Measurements from ENCODE around the gene PLXNA4. TPM values are rescaled to one million over a fixed set of nuclear protein-coding genes. Genes with fewer than 3 reads are reported as not detected.

Gene PLXNA4
- total and polyA plus RNA-seq, 2 experiments from 2014 or later, result 0.08 to 0.80 TPM

DNA sequence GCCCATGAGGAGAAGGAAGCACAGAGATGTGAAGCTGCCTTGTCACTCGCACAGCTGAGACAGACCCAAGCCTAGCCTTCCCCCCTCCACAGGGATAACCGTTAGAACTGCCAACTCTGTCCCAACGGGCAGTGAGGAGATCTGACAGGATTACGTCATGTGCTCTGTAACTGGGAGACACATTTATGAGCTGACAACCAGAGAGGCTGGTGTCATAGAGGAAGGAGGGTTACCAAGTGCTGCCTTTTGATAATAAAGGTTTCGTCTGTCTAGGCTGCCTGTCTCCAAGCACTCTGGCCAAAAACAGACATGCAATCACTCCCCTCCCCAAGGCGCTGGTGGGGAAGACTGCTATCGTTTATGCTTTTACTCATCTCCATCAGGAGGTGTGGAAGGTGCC is 165.9 kb downstream of the PLXNA4 start:
- ATAC-seq (no peak), DNase-seq (ENCODE audit: low spot score) (no peak)
- Mint-ChIP-seq H3K36me3 (ENCODE audit: low read depth) (no peaks in the 10 kb centered on the region; the same call in 2 of the 3 replicates), H3K27ac (no peak overlapping the region), H3K4me3 (no peak overlapping the region), H3K4me1 (peaks cover 11% of the 10 kb centered on the region; the same call in 1 of the 3 replicates), H3K9me3 (no peaks in the 10 kb centered on the region), H3K27me3 (ENCODE audit: insufficient read depth, low read depth, poor library complexity) (no peaks in the 10 kb centered on the region)
- Histone ChIP-seq H3K4me2 (no peak overlapping the region), H2AFZ (no peak overlapping the region), H3K36me3 (ENCODE audit: insufficient read depth) (no peaks in the 10 kb centered on the region), H3K4me1 (ENCODE audit: insufficient read depth) (no peaks in the 10 kb centered on the region), H3K27ac (ENCODE audit: low read depth) (no peak overlapping the region), H3K4me3 (no peak overlapping the region), H3K9me2 (ENCODE audit: insufficient read depth) (0 out of 2 replicates have a peak, but pooled peaks cover 3% of the 10 kb centered on the region), H4K20me1 (replicated peaks; ENCODE audit: insufficient read depth) (no peaks in the 10 kb centered on the region), H3F3A (replicated peaks; ENCODE audit: low read depth) (no peaks in the 10 kb centered on the region), H3K79me2 (replicated peaks; ENCODE audit: insufficient read depth) (no peaks in the 10 kb centered on the region), H3K27me3 (ENCODE audit: insufficient read depth) (no peaks in the 10 kb centered on the region)
- TF ChIP-seq JUNB (IDR thresholded peaks at IDR 0.05; ENCODE audit: unreplicated experiment) (no peak), EZH2phosphoT487 (IDR thresholded peaks at IDR 0.05; ENCODE audit: unreplicated experiment) (no peak), NANOG (IDR thresholded peaks at IDR 0.05; ENCODE audit: borderline replicate concordance) (no peak), CREB1 (CRISPR knock-in tag; IDR thresholded peaks at IDR 0.05; ENCODE audit: low read depth) (no peak), STAT1 (IDR thresholded peaks at IDR 0.05; ENCODE audit: unreplicated experiment) (no peak), ZNF331 (CRISPR knock-in tag; IDR thresholded peaks at IDR 0.05; ENCODE audit: low read depth) (no peak), POLR2AphosphoS5 (IDR thresholded peaks at IDR 0.05; ENCODE audit: low read depth) (no peak), EZH2 (IDR thresholded peaks at IDR 0.05; ENCODE audit: low read depth, unreplicated experiment) (no peak), ZNF114 (CRISPR knock-in tag; IDR thresholded peaks at IDR 0.05) (no peak)
- TF ChIP-seq, protein P1, sequence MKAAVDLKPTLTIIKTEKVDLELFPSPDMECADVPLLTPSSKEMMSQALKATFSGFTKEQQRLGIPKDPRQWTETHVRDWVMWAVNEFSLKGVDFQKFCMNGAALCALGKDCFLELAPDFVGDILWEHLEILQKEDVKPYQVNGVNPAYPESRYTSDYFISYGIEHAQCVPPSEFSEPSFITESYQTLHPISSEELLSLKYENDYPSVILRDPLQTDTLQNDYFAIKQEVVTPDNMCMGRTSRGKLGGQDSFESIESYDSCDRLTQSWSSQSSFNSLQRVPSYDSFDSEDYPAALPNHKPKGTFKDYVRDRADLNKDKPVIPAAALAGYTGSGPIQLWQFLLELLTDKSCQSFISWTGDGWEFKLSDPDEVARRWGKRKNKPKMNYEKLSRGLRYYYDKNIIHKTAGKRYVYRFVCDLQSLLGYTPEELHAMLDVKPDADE (IDR thresholded peaks at IDR 0.05), result no peak
- TF ChIP-seq, protein P2, sequence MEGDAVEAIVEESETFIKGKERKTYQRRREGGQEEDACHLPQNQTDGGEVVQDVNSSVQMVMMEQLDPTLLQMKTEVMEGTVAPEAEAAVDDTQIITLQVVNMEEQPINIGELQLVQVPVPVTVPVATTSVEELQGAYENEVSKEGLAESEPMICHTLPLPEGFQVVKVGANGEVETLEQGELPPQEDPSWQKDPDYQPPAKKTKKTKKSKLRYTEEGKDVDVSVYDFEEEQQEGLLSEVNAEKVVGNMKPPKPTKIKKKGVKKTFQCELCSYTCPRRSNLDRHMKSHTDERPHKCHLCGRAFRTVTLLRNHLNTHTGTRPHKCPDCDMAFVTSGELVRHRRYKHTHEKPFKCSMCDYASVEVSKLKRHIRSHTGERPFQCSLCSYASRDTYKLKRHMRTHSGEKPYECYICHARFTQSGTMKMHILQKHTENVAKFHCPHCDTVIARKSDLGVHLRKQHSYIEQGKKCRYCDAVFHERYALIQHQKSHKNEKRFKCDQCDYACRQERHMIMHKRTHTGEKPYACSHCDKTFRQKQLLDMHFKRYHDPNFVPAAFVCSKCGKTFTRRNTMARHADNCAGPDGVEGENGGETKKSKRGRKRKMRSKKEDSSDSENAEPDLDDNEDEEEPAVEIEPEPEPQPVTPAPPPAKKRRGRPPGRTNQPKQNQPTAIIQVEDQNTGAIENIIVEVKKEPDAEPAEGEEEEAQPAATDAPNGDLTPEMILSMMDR (conservative IDR thresholded peaks at IDR 0.05; ENCODE audit: low read depth in 2 of 2), result no peak
- TF ChIP-seq, protein P3, sequence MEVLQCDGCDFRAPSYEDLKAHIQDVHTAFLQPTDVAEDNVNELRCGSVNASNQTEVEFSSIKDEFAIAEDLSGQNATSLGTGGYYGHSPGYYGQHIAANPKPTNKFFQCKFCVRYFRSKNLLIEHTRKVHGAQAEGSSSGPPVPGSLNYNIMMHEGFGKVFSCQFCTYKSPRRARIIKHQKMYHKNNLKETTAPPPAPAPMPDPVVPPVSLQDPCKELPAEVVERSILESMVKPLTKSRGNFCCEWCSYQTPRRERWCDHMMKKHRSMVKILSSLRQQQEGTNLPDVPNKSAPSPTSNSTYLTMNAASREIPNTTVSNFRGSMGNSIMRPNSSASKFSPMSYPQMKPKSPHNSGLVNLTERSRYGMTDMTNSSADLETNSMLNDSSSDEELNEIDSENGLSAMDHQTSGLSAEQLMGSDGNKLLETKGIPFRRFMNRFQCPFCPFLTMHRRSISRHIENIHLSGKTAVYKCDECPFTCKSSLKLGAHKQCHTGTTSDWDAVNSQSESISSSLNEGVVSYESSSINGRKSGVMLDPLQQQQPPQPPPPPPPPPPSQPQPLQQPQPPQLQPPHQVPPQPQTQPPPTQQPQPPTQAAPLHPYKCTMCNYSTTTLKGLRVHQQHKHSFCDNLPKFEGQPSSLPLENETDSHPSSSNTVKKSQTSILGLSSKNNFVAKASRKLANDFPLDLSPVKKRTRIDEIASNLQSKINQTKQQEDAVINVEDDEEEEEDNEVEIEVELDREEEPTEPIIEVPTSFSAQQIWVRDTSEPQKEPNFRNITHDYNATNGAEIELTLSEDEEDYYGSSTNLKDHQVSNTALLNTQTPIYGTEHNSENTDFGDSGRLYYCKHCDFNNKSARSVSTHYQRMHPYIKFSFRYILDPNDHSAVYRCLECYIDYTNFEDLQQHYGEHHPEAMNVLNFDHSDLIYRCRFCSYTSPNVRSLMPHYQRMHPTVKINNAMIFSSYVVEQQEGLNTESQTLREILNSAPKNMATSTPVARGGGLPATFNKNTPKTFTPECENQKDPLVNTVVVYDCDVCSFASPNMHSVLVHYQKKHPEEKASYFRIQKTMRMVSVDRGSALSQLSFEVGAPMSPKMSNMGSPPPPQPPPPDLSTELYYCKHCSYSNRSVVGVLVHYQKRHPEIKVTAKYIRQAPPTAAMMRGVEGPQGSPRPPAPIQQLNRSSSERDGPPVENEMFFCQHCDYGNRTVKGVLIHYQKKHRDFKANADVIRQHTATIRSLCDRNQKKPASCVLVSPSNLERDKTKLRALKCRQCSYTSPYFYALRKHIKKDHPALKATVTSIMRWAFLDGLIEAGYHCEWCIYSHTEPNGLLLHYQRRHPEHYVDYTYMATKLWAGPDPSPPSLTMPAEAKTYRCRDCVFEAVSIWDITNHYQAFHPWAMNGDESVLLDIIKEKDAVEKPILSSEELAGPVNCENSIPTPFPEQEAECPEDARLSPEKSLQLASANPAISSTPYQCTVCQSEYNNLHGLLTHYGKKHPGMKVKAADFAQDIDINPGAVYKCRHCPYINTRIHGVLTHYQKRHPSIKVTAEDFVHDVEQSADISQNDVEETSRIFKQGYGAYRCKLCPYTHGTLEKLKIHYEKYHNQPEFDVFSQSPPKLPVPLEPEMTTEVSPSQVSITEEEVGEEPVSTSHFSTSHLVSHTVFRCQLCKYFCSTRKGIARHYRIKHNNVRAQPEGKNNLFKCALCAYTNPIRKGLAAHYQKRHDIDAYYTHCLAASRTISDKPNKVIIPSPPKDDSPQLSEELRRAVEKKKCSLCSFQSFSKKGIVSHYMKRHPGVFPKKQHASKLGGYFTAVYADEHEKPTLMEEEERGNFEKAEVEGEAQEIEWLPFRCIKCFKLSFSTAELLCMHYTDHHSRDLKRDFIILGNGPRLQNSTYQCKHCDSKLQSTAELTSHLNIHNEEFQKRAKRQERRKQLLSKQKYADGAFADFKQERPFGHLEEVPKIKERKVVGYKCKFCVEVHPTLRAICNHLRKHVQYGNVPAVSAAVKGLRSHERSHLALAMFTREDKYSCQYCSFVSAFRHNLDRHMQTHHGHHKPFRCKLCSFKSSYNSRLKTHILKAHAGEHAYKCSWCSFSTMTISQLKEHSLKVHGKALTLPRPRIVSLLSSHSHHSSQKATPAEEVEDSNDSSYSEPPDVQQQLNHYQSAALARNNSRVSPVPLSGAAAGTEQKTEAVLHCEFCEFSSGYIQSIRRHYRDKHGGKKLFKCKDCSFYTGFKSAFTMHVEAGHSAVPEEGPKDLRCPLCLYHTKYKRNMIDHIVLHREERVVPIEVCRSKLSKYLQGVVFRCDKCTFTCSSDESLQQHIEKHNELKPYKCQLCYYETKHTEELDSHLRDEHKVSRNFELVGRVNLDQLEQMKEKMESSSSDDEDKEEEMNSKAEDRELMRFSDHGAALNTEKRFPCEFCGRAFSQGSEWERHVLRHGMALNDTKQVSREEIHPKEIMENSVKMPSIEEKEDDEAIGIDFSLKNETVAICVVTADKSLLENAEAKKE (CRISPR knock-in tag; IDR thresholded peaks at IDR 0.05), result no peak
- TF ChIP-seq, protein P4, sequence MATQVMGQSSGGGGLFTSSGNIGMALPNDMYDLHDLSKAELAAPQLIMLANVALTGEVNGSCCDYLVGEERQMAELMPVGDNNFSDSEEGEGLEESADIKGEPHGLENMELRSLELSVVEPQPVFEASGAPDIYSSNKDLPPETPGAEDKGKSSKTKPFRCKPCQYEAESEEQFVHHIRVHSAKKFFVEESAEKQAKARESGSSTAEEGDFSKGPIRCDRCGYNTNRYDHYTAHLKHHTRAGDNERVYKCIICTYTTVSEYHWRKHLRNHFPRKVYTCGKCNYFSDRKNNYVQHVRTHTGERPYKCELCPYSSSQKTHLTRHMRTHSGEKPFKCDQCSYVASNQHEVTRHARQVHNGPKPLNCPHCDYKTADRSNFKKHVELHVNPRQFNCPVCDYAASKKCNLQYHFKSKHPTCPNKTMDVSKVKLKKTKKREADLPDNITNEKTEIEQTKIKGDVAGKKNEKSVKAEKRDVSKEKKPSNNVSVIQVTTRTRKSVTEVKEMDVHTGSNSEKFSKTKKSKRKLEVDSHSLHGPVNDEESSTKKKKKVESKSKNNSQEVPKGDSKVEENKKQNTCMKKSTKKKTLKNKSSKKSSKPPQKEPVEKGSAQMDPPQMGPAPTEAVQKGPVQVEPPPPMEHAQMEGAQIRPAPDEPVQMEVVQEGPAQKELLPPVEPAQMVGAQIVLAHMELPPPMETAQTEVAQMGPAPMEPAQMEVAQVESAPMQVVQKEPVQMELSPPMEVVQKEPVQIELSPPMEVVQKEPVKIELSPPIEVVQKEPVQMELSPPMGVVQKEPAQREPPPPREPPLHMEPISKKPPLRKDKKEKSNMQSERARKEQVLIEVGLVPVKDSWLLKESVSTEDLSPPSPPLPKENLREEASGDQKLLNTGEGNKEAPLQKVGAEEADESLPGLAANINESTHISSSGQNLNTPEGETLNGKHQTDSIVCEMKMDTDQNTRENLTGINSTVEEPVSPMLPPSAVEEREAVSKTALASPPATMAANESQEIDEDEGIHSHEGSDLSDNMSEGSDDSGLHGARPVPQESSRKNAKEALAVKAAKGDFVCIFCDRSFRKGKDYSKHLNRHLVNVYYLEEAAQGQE (IDR thresholded peaks at IDR 0.05; ENCODE audit: unreplicated experiment), result no peak

All from GM23338 (cell line).